ENCODE measurements around the gene USP28.
"Not testable (repeated sequence)": the region's sequence is repeated elsewhere in the genome, so short reads cannot be mapped to it uniquely, and the experiment has no call there.

Gene USP28

GRCh38 chr11:113838005-113838404, 37.4 kb downstream of the USP28 start:
- no peak for DNase-seq (ENCODE audit: low read depth in 4 of 4, low spot score in 1 of 4)

- DNase-seq (ENCODE audit: low read depth in 4 of 4, low spot score in 1 of 4), result no peak
These were observed 40.1 kb downstream of the USP28 start for GRCh38 chr11:113835306-113835705.

- no peak for DNase-seq (ENCODE audit: low read depth in 4 of 4, low spot score in 1 of 4)
These were observed 42.2 kb downstream of the USP28 start for GRCh38 chr11:113833151-113833550.

- DNase-seq (ENCODE audit: low read depth in 4 of 4, low spot score in 1 of 4), result no peak
These were observed 44.1 kb downstream of the USP28 start for GRCh38 chr11:113831314-113831713.

GRCh38 chr11:113829751-113830150, 45.6 kb downstream of the USP28 start:
- DNase-seq (ENCODE audit: low read depth in 4 of 4, low spot score in 1 of 4), result no peak

GRCh38 chr11:113828191-113828590, 47.2 kb downstream of the USP28 start:
- no peak for DNase-seq (ENCODE audit: low read depth in 4 of 4, low spot score in 1 of 4)

- no peak for DNase-seq (ENCODE audit: low read depth in 4 of 4, low spot score in 1 of 4)
These were observed 47.9 kb downstream of the USP28 start for GRCh38 chr11:113827477-113827876.

GRCh38 chr11:113818426-113818825, 56.9 kb downstream of the USP28 start:
- DNase-seq (ENCODE audit: low read depth in 4 of 4, low spot score in 1 of 4), result no peak

GRCh38 chr11:113817626-113818025, 57.7 kb downstream of the USP28 start:
- DNase-seq (ENCODE audit: low read depth in 4 of 4, low spot score in 1 of 4), result no peak

- DNase-seq (ENCODE audit: low read depth in 4 of 4, low spot score in 1 of 4), result no peak
These were observed 58.2 kb downstream of the USP28 start for GRCh38 chr11:113817162-113817561.

GRCh38 chr11:113814181-113814580, 61.2 kb downstream of the USP28 start:
- DNase-seq (ENCODE audit: low read depth in 4 of 4, low spot score in 1 of 4), result no peak

- no peak for DNase-seq (ENCODE audit: low read depth in 4 of 4, low spot score in 1 of 4)
These were observed 66.4 kb downstream of the USP28 start for GRCh38 chr11:113808931-113809330.

- no peak for DNase-seq (ENCODE audit: low read depth in 4 of 4, low spot score in 1 of 4)
These were observed 69.0 kb downstream of the USP28 start for GRCh38 chr11:113806406-113806805.

GRCh38 chr11:113805640-113806039, 69.7 kb downstream of the USP28 start:
- no peak for DNase-seq (ENCODE audit: low read depth in 4 of 4, low spot score in 1 of 4)

- DNase-seq (ENCODE audit: low read depth in 4 of 4, low spot score in 1 of 4), result no peak
These were observed 72.8 kb downstream of the USP28 start for GRCh38 chr11:113802621-113803020.

GRCh38 chr11:113796663-113797259, 78.6 kb downstream of the USP28 start:
- DNase-seq (ENCODE audit: low read depth in 4 of 4, low spot score in 1 of 4), result no peak

- no peak for DNase-seq (ENCODE audit: low read depth in 4 of 4, low spot score in 1 of 4)
These were observed 85.6 kb downstream of the USP28 start for GRCh38 chr11:113789675-113790320.

GRCh38 chr11:113789016-113789415, 86.4 kb downstream of the USP28 start:
- DNase-seq (ENCODE audit: low read depth in 4 of 4, low spot score in 1 of 4), result not testable (repeated sequence)

GRCh38 chr11:113782134-113782533, 93.2 kb downstream of the USP28 start:
- DNase-seq (ENCODE audit: low read depth in 4 of 4, low spot score in 1 of 4), result no peak

- DNase-seq (ENCODE audit: low read depth in 4 of 4, low spot score in 1 of 4), result no peak
These were observed 93.7 kb downstream of the USP28 start for GRCh38 chr11:113781682-113782081.

GRCh38 chr11:113779496-113779895, 95.9 kb downstream of the USP28 start, which contains the start of gene CLDN25:
CLDN25 (plus strand) TSS chr11:113779796; CDS start chr11:113779796, 0 bp downstream.
- no peak for DNase-seq (ENCODE audit: low read depth in 4 of 4, low spot score in 1 of 4)

GRCh38 chr11:113778111-113778910, 97.1 kb downstream of the USP28 start:
- no peak for DNase-seq (ENCODE audit: low read depth in 4 of 4, low spot score in 1 of 4)

Data from stimulated activated CD4-positive, alpha-beta T cell treated with anti-CD3 and anti-CD28 coated beads, Interleukin-1b, Interleukin-23, amount 100 ng/mL, for 24 hours (primary cell).